Measurements from ENCODE around the gene KANSL1. TPM values are rescaled to one million over a fixed set of nuclear protein-coding genes. Genes with fewer than 3 reads are reported as not detected.
A peak's percentile ranks its signal among the peaks of the same experiment; 100 is the strongest.

The KANSL1 gene
- total RNA-seq, 1 experiment from 2014 or later = 83.0 TPM

DNA sequence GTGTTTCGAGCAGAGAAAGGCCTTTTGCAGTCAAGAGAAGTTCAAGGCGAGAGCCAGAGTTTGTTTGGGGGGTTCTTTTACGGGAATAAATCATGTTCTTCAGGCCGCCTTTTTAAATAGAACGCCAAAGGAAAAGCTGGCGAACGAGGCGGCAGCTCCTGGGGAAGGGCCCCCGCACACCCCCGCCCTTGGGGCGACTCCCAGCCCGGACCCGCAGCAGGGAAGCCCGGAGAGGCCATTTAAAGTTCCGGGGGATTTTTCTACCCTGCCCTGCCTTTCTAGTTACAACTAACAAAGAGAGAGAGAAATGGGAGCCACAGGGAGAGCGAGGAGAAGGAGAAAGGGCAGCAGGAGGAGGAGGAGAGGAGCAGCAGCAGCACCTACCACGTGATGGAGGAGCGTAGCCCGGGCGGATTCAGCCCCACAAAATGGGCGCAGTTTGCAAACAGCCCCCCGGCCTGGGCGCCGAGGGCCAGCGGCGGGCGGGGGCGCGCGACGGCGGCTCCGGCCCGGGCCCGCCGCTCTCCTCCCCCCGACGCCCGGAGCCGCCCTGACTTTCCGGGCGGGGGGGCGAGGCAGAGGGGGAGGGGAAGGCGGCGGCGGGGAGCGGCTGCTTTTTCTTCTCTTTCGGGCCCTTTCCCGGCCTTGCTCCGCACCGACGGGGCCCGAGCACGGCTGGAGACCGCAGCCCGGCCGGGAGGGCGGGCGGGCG lies 634 bp downstream of the KANSL1 start:
- intact Hi-C loops (cut with micrococcal nuclease; ENCODE audit: unreplicated experiment) = loop anchor here (1.0 to 10.0 kb wide), 2 partner anchors 92 to 148 kb away; no protein-coding TSS in a partner anchor
- H3K36me3 Mint-ChIP-seq (ENCODE audit: insufficient read depth, unreplicated experiment) = peaks cover 39% of the 10 kb centered on the region
- H3K9me3 Mint-ChIP-seq (ENCODE audit: unreplicated experiment) = no peaks in the 10 kb centered on the region
- no peaks in the 10 kb centered on the region for H3K27me3 Mint-ChIP-seq (ENCODE audit: insufficient read depth, unreplicated experiment)
- peaks cover 28% of the 10 kb centered on the region for H3K4me1 Mint-ChIP-seq (ENCODE audit: low read depth, unreplicated experiment)
- ChIA-PET POLR2A (interaction anchor here (0.5 to 1.0 kb wide), 8 partner anchors 15 to 881 kb away, joined by 3 to 5 read pairs (median 3); no protein-coding TSS in a partner anchor), CTCF (interaction anchor here (0.5 to 1.7 kb wide), 39 partner anchors 9 to 1974 kb away, joined by 3 to 47 read pairs (median 5); no protein-coding TSS in a partner anchor)
- TF ChIP-seq, protein P1, sequence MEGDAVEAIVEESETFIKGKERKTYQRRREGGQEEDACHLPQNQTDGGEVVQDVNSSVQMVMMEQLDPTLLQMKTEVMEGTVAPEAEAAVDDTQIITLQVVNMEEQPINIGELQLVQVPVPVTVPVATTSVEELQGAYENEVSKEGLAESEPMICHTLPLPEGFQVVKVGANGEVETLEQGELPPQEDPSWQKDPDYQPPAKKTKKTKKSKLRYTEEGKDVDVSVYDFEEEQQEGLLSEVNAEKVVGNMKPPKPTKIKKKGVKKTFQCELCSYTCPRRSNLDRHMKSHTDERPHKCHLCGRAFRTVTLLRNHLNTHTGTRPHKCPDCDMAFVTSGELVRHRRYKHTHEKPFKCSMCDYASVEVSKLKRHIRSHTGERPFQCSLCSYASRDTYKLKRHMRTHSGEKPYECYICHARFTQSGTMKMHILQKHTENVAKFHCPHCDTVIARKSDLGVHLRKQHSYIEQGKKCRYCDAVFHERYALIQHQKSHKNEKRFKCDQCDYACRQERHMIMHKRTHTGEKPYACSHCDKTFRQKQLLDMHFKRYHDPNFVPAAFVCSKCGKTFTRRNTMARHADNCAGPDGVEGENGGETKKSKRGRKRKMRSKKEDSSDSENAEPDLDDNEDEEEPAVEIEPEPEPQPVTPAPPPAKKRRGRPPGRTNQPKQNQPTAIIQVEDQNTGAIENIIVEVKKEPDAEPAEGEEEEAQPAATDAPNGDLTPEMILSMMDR (IDR thresholded peaks at IDR 0.05; ENCODE audit: insufficient read depth in 1 of 2, low read depth in 1 of 2, low read length in 1 of 2, severe bottlenecking in 1 of 2, unreplicated experiment in 1 of 2) = no peak
- peak overlapping the region; percentile 97 for H3K27ac Mint-ChIP-seq (ENCODE audit: unreplicated experiment)
- Histone ChIP-seq H3K36me3 (ENCODE audit: control insufficient read depth, insufficient read depth, low read length) (no peaks in the 10 kb centered on the region), H3K4me1 (peaks cover 25% of the 10 kb centered on the region), H3K4me3 (ENCODE audit: low read depth, low read length) (peak overlapping the region; percentile 59), H3K9me3 (no peaks in the 10 kb centered on the region), H3K27me3 (replicated peaks; ENCODE audit: control insufficient read depth, insufficient read depth, low read length) (no peaks in the 10 kb centered on the region)
- peak overlapping the region; percentile 98 for H3K4me3 Mint-ChIP-seq (ENCODE audit: unreplicated experiment)
- DNase-seq = peak; percentile 74 to 77
- BruUV-seq (replicated peaks) = no TSS peak

DNA sequence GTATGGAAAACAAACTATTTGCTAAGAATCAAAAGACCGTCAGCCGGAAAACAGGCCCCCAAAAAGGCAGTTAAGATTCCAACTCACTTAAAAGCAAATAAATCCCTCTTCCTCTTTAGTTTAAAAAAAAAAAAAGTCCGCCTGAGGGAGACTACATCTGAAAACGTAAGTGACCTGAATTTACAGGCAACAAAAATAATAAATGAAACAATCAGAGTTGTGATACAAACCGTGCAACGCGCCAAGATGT lies 1.1 kb downstream of the KANSL1 start:
- intact Hi-C loops (cut with micrococcal nuclease; ENCODE audit: unreplicated experiment) = loop anchor here (10.0 kb wide), 1 partner anchor 93 kb away; no protein-coding TSS in a partner anchor

More for the DNA sequence above, 1.1 kb downstream of the KANSL1 start:
- TF ChIP-seq, protein P1 (IDR thresholded peaks at IDR 0.05; ENCODE audit: insufficient read depth in 1 of 2, low read depth in 1 of 2, low read length in 1 of 2, severe bottlenecking in 1 of 2, unreplicated experiment in 1 of 2) = no peak
- BruUV-seq (replicated peaks) = no TSS peak
- peaks cover 42% of the 10 kb centered on the region for H3K36me3 Mint-ChIP-seq (ENCODE audit: insufficient read depth, unreplicated experiment)
- H3K9me3 Mint-ChIP-seq (ENCODE audit: unreplicated experiment) = no peaks in the 10 kb centered on the region
- H3K27ac Mint-ChIP-seq (ENCODE audit: unreplicated experiment) = peak overlapping the region; percentile 97
- ChIA-PET CTCF (interaction anchor here (1.5 to 1.7 kb wide), 2 partner anchors 21 to 147 kb away, joined by 32 to 47 read pairs; no protein-coding TSS in a partner anchor), POLR2A (interaction anchor here (0.8 kb wide), 1 partner anchor 881 kb away, joined by 3 read pairs; no protein-coding TSS in a partner anchor)
- Histone ChIP-seq H3K9me3 (no peaks in the 10 kb centered on the region), H3K36me3 (ENCODE audit: control insufficient read depth, insufficient read depth, low read length) (no peaks in the 10 kb centered on the region), H3K4me1 (peaks cover 30% of the 10 kb centered on the region), H3K27me3 (replicated peaks; ENCODE audit: control insufficient read depth, insufficient read depth, low read length) (no peaks in the 10 kb centered on the region), H3K4me3 (ENCODE audit: low read depth, low read length) (peak overlapping the region; percentile 59)
- no peak for DNase-seq
- H3K4me3 Mint-ChIP-seq (ENCODE audit: unreplicated experiment) = peak overlapping the region; percentile 98
- peaks cover 28% of the 10 kb centered on the region for H3K4me1 Mint-ChIP-seq (ENCODE audit: low read depth, unreplicated experiment)
- H3K27me3 Mint-ChIP-seq (ENCODE audit: insufficient read depth, unreplicated experiment) = no peaks in the 10 kb centered on the region
